A549 (cell line): ENCODE results near the gene TMPRSS7.
A peak's percentile ranks its signal among the peaks of the same experiment; 100 is the strongest.

Source experiments
- EHF ChIP-seq: fragments of 250-450 bp; sonication (Bioruptor Pico); IDR thresholded peaks from 2 replicates; pipeline ENCODE4 v1.5.0; 2020; ENCODE audit warnings: mild to moderate bottlenecking
- POLR2A ChIP-seq: IDR thresholded peaks from 2 replicates; pipeline ENCODE4 v1.6.1; 2012; ENCODE audit warnings: mild to moderate bottlenecking, low read length
- POLR2AphosphoS2 ChIP-seq: conservative IDR thresholded peaks from 2 replicates; pipeline ENCODE4 v1.6.1; 2012; ENCODE audit warnings: low read length, improper control_type of control experiment, inconsistent platforms
- RAD21 ChIP-seq, 2 experiments: fragments of >200 bp in 1 of 2; sonication (Bioruptor Twin) in 1 of 2; formaldehyde crosslinking in 1 of 2; IDR thresholded peaks in 1 of 2; conservative IDR thresholded peaks in 1 of 2; 2 replicates in 1 of 2; 3 replicates in 1 of 2; pipeline ENCODE4 v1.6.1; 2012 to 2018; ENCODE audit warnings: inconsistent platforms in 1 of 2
- RFX5 ChIP-seq: fragments of 450-650 bp; IDR thresholded peaks from 2 replicates; pipeline ENCODE4 v1.7.1; 2014; ENCODE audit warnings: antibody characterized with exemption, mild to moderate bottlenecking, moderate library complexity
- USF2 ChIP-seq: fragments of 450-650 bp; IDR thresholded peaks from 2 replicates; pipeline ENCODE4 v1.6.1; 2014; ENCODE audit warnings: antibody characterized with exemption
- TF ChIP-seq, protein P1 (sequence below): fragments of >200 bp; sonication (Bioruptor Twin); formaldehyde crosslinking; IDR thresholded peaks from 3 replicates; pipeline ENCODE4 v1.5.1; 2016
- TF ChIP-seq, protein P2 (sequence below): fragments of 250-450 bp; sonication (Bioruptor Pico); IDR thresholded peaks from 2 replicates; pipeline ENCODE4 v1.5.0; 2021; ENCODE audit warnings: mild to moderate bottlenecking, moderate library complexity, borderline replicate concordance

GRCh38 chr3:112074616-112075497 lies 40.3 kb downstream of the TMPRSS7 start:
- TF ChIP-seq, protein P1, sequence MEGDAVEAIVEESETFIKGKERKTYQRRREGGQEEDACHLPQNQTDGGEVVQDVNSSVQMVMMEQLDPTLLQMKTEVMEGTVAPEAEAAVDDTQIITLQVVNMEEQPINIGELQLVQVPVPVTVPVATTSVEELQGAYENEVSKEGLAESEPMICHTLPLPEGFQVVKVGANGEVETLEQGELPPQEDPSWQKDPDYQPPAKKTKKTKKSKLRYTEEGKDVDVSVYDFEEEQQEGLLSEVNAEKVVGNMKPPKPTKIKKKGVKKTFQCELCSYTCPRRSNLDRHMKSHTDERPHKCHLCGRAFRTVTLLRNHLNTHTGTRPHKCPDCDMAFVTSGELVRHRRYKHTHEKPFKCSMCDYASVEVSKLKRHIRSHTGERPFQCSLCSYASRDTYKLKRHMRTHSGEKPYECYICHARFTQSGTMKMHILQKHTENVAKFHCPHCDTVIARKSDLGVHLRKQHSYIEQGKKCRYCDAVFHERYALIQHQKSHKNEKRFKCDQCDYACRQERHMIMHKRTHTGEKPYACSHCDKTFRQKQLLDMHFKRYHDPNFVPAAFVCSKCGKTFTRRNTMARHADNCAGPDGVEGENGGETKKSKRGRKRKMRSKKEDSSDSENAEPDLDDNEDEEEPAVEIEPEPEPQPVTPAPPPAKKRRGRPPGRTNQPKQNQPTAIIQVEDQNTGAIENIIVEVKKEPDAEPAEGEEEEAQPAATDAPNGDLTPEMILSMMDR: no peak
- TF ChIP-seq POLR2A (no peak), POLR2AphosphoS2 (no peak), RFX5 (no peak), USF2 (peak; percentile 67), EHF (no peak), RAD21 (conservative IDR thresholded peaks at IDR 0.05 in 1 of 2, IDR thresholded peaks at IDR 0.05 in 1 of 2) (peak; percentile 2 to 30; a peak in 1 of 5 replicates)
- TF ChIP-seq, protein P2, sequence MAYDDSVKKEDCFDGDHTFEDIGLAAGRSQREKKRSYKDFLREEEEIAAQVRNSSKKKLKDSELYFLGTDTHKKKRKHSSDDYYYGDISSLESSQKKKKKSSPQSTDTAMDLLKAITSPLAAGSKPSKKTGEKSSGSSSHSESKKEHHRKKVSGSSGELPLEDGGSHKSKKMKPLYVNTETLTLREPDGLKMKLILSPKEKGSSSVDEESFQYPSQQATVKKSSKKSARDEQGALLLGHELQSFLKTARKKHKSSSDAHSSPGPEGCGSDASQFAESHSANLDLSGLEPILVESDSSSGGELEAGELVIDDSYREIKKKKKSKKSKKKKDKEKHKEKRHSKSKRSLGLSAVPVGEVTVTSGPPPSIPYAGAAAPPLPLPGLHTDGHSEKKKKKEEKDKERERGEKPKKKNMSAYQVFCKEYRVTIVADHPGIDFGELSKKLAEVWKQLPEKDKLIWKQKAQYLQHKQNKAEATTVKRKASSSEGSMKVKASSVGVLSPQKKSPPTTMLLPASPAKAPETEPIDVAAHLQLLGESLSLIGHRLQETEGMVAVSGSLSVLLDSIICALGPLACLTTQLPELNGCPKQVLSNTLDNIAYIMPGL (CRISPR knock-in tag): no peak
